WTC11 (cell line): ENCODE results near the gene COL5A2.

Experiments
- CBFB ChIP-seq: sonication (generic); formaldehyde crosslinking; IDR thresholded peaks from 2 replicates; pipeline ENCODE4 v1.8.1; 2022; ENCODE audit warnings: mild to moderate bottlenecking, low read depth, missing genetic modification reagents
- CTCF ChIP-seq: fragments of 200-600 bp; IDR thresholded peaks from 2 replicates; pipeline ENCODE4 v1.8.0; 2022; ENCODE audit warnings: antibody characterized with exemption
- E2F4 ChIP-seq: sonication (generic); formaldehyde crosslinking; IDR thresholded peaks from 2 replicates; pipeline ENCODE4 v1.8.1; 2022; ENCODE audit warnings: low read depth, mild to moderate bottlenecking, moderate library complexity, missing genetic modification reagents, borderline replicate concordance
- GABPB1 ChIP-seq: sonication (generic); formaldehyde crosslinking; IDR thresholded peaks from 2 replicates; pipeline ENCODE4 v1.8.1; 2023; ENCODE audit warnings: mild to moderate bottlenecking, missing genetic modification reagents
- MAX ChIP-seq: sonication (generic); formaldehyde crosslinking; IDR thresholded peaks from 2 replicates; pipeline ENCODE4 v1.8.0; 2022; ENCODE audit warnings: mild to moderate bottlenecking, missing genetic modification reagents
- SP1 ChIP-seq: sonication (generic); formaldehyde crosslinking; conservative IDR thresholded peaks from 2 replicates; pipeline ENCODE4 v1.8.1; 2022; ENCODE audit warnings: missing genetic modification reagents
- ZNF512 ChIP-seq: sonication (generic); formaldehyde crosslinking; IDR thresholded peaks from 2 replicates; pipeline ENCODE4 v1.8.1; 2022; ENCODE audit warnings: missing genetic modification reagents, borderline replicate concordance

GRCh38 chr2:188997263-188997662, 182.3 kb downstream of the COL5A2 start:
- no peak for TF ChIP-seq SP1 (CRISPR knock-in tag)
- TF ChIP-seq CTCF: no peak
- TF ChIP-seq CBFB: no peak
- TF ChIP-seq ZNF512 (CRISPR knock-in tag): no peak
- no peak for TF ChIP-seq GABPB1 (CRISPR knock-in tag)
- TF ChIP-seq MAX (CRISPR knock-in tag): no peak
- no peak for TF ChIP-seq E2F4 (CRISPR knock-in tag)
